Stomach smooth muscle (tissue), 2 donors: ENCODE measurements around the gene PIP5K1B.
A peak's percentile ranks its signal among the peaks of the same experiment; 100 is the strongest.

ENCODE experiments used
- H3K27ac ChIP-seq: one replicate; pipeline ENCODE4 v1.7.0; 2013; ENCODE audit warnings: mild to moderate bottlenecking, low read length, inconsistent platforms
- H3K27me3 ChIP-seq, 2 donors: one replicate each; pipeline ENCODE4 v1.7.0; 2013; ENCODE audit warnings: low read length in 2 of 2; ENCODE audit not compliant: insufficient read depth in 2 of 2, control insufficient read depth in 1 of 2
- H3K36me3 ChIP-seq, 2 donors: one replicate each; pipeline ENCODE4 v1.7.0; 2013; ENCODE audit warnings: low read length in 2 of 2; ENCODE audit not compliant: control insufficient read depth in 2 of 2, insufficient read depth in 2 of 2
- H3K4me1 ChIP-seq: one replicate; pipeline ENCODE4 v1.7.0; 2013; ENCODE audit warnings: low read length; ENCODE audit not compliant: control insufficient read depth, insufficient read depth
- H3K4me3 ChIP-seq, 2 donors: one replicate each; pipeline ENCODE4 v1.7.0; 2013; ENCODE audit warnings: low read length in 2 of 2
- H3K9ac ChIP-seq, 2 donors: one replicate each; pipeline ENCODE4 v1.7.0; 2013; ENCODE audit warnings: low read length in 2 of 2, mild to moderate bottlenecking in 1 of 2
- H3K9me3 ChIP-seq, 2 donors: one replicate each; pipeline ENCODE4 v1.7.0; 2013; ENCODE audit warnings: low read length in 2 of 2; ENCODE audit not compliant: control insufficient read depth in 2 of 2
- donor health status: healthy.
- donor health status: Pancreatic carcinoma.

PIP5K1B gene

GRCh38 chr9:68966496-68966944 lies 261.5 kb downstream of the PIP5K1B start:
- no peaks in the 10 kb centered on the region for H3K4me1 ChIP-seq
- H3K27me3 ChIP-seq, result no peaks in the 10 kb centered on the region
- H3K9me3 ChIP-seq, result no peaks in the 10 kb centered on the region
- no peak overlapping the region for H3K4me3 ChIP-seq
- H3K27ac ChIP-seq, result no peak overlapping the region
- no peak overlapping the region for H3K9ac ChIP-seq
- no peaks in the 10 kb centered on the region for H3K36me3 ChIP-seq

- H3K36me3 ChIP-seq, result no peaks in the 10 kb centered on the region
- no peak overlapping the region for H3K9ac ChIP-seq
- no peaks in the 10 kb centered on the region for H3K9me3 ChIP-seq
- H3K27ac ChIP-seq, result no peak overlapping the region
- H3K4me1 ChIP-seq, result no peaks in the 10 kb centered on the region
- H3K4me3 ChIP-seq, result no peak overlapping the region
- H3K27me3 ChIP-seq, result no peaks in the 10 kb centered on the region
Measured at GRCh38 chr9:68967800-68968199, 262.8 kb downstream of the PIP5K1B start.

GRCh38 chr9:68969538-68969937 lies 264.5 kb downstream of the PIP5K1B start:
- Histone ChIP-seq H3K4me1 (no peaks in the 10 kb centered on the region), H3K4me3 (no peak overlapping the region), H3K36me3 (no peaks in the 10 kb centered on the region), H3K9ac (no peak overlapping the region), H3K27me3 (no peaks in the 10 kb centered on the region), H3K9me3 (no peaks in the 10 kb centered on the region), H3K27ac (no peak overlapping the region)

- H3K27ac ChIP-seq, result no peak overlapping the region
- H3K9ac ChIP-seq, result no peak overlapping the region
- no peaks in the 10 kb centered on the region for H3K27me3 ChIP-seq
- no peaks in the 10 kb centered on the region for H3K9me3 ChIP-seq
- no peak overlapping the region for H3K4me3 ChIP-seq
- no peaks in the 10 kb centered on the region for H3K36me3 ChIP-seq
- no peaks in the 10 kb centered on the region for H3K4me1 ChIP-seq
Measured at GRCh38 chr9:68970151-68970550, 265.1 kb downstream of the PIP5K1B start.

- Histone ChIP-seq H3K36me3 (no peaks in the 10 kb centered on the region), H3K27ac (no peak overlapping the region), H3K4me1 (no peaks in the 10 kb centered on the region), H3K9ac (no peak overlapping the region), H3K27me3 (no peaks in the 10 kb centered on the region), H3K9me3 (no peaks in the 10 kb centered on the region), H3K4me3 (no peak overlapping the region)
Measured at GRCh38 chr9:68973619-68974018, 268.6 kb downstream of the PIP5K1B start.

- Histone ChIP-seq H3K36me3 (no peaks in the 10 kb centered on the region), H3K9ac (no peak overlapping the region), H3K4me3 (no peak overlapping the region), H3K4me1 (peaks cover under 1% of the 10 kb centered on the region), H3K27ac (no peak overlapping the region), H3K27me3 (no peaks in the 10 kb centered on the region), H3K9me3 (no peaks in the 10 kb centered on the region)
Measured at GRCh38 chr9:68974431-68974830, 269.4 kb downstream of the PIP5K1B start.

GRCh38 chr9:68974901-68975300 lies 269.9 kb downstream of the PIP5K1B start:
- Histone ChIP-seq H3K4me1 (peaks cover 5% of the 10 kb centered on the region), H3K9ac (no peak overlapping the region), H3K9me3 (no peaks in the 10 kb centered on the region), H3K27me3 (no peaks in the 10 kb centered on the region), H3K4me3 (no peak overlapping the region), H3K27ac (no peak overlapping the region), H3K36me3 (no peaks in the 10 kb centered on the region)

- no peak overlapping the region for H3K27ac ChIP-seq
- H3K4me1 ChIP-seq, result peaks cover 10% of the 10 kb centered on the region
- no peaks in the 10 kb centered on the region for H3K36me3 ChIP-seq
- no peaks in the 10 kb centered on the region for H3K27me3 ChIP-seq
- no peaks in the 10 kb centered on the region for H3K9me3 ChIP-seq
- H3K9ac ChIP-seq, result no peak overlapping the region
- no peak overlapping the region for H3K4me3 ChIP-seq
Measured at GRCh38 chr9:68975365-68976043, 270.5 kb downstream of the PIP5K1B start.

- no peaks in the 10 kb centered on the region for H3K36me3 ChIP-seq
- H3K4me3 ChIP-seq, result no peak overlapping the region
- no peaks in the 10 kb centered on the region for H3K27me3 ChIP-seq
- no peaks in the 10 kb centered on the region for H3K9me3 ChIP-seq
- H3K4me1 ChIP-seq, result peaks cover 14% of the 10 kb centered on the region
- H3K27ac ChIP-seq, result no peak overlapping the region
- H3K9ac ChIP-seq, result no peak overlapping the region
Measured at GRCh38 chr9:68978066-68978465, 273.0 kb downstream of the PIP5K1B start.

GRCh38 chr9:68978501-68978900 lies 273.5 kb downstream of the PIP5K1B start:
- peaks cover 14% of the 10 kb centered on the region for H3K4me1 ChIP-seq
- no peaks in the 10 kb centered on the region for H3K9me3 ChIP-seq
- no peak overlapping the region for H3K9ac ChIP-seq
- no peaks in the 10 kb centered on the region for H3K27me3 ChIP-seq
- H3K27ac ChIP-seq, result no peak overlapping the region
- H3K36me3 ChIP-seq, result no peaks in the 10 kb centered on the region
- no peak overlapping the region for H3K4me3 ChIP-seq

GRCh38 chr9:68979538-68980314 lies 274.7 kb downstream of the PIP5K1B start:
- Histone ChIP-seq H3K9me3 (no peaks in the 10 kb centered on the region), H3K36me3 (no peaks in the 10 kb centered on the region), H3K27ac (peak overlapping the region; percentile 49), H3K27me3 (no peaks in the 10 kb centered on the region), H3K9ac (no peak overlapping the region), H3K4me3 (peak overlapping the region in 1 of 2 donors; percentile 49), H3K4me1 (peaks cover 14% of the 10 kb centered on the region)
